OCI-LY1 (cell line): ENCODE results near the gene CGB2.

Source experiments
- H2AFZ ChIP-seq: fragments of 200-600 bp; sonication (generic), shearing (Covaris generic); 2 replicates; pipeline ENCODE4 v1.6.0; 2014; ENCODE audit warnings: antibody characterized with exemption, mild to moderate bottlenecking, low read length
- H3F3A ChIP-seq: fragments of 200-600 bp; sonication (generic), shearing (Covaris generic); 2 replicates; pipeline ENCODE4 v1.6.0; 2014; ENCODE audit warnings: mild to moderate bottlenecking, antibody characterized with exemption, low read length, moderate library complexity; ENCODE audit not compliant: insufficient read depth
- H3K27ac ChIP-seq: fragments of 200-600 bp; sonication (generic); 2 replicates; pipeline ENCODE4 v1.5.1; 2014; ENCODE audit warnings: low read length, mixed run types, mild to moderate bottlenecking, low read depth; ENCODE audit not compliant: poor library complexity, severe bottlenecking
- H3K27me3 ChIP-seq: fragments of 200-600 bp; sonication (generic); 2 replicates; pipeline ENCODE4 v1.6.0; 2014; ENCODE audit warnings: antibody characterized with exemption, mild to moderate bottlenecking, low read length, moderate library complexity; ENCODE audit not compliant: insufficient read depth
- H3K36me3 ChIP-seq: fragments of 200-600 bp; sonication (generic); 2 replicates; pipeline ENCODE4 v1.6.1; 2014; ENCODE audit warnings: mild to moderate bottlenecking, antibody characterized with exemption, low read length, moderate library complexity, mixed read lengths; ENCODE audit not compliant: insufficient read depth
- H3K4me1 ChIP-seq: fragments of 200-600 bp; sonication (generic); 2 replicates; pipeline ENCODE4 v1.5.1; 2014; ENCODE audit warnings: mild to moderate bottlenecking, low read length, moderate library complexity; ENCODE audit not compliant: insufficient read depth, severe bottlenecking
- H3K4me2 ChIP-seq: fragments of 200-600 bp; sonication (generic), shearing (Covaris generic); 2 replicates; pipeline ENCODE4 v1.6.1; 2014; ENCODE audit warnings: low read length
- H3K4me3 ChIP-seq: fragments of 200-600 bp; sonication (generic); 2 replicates; pipeline ENCODE4 v1.5.1; 2014; ENCODE audit warnings: low read length, low read depth, mild to moderate bottlenecking, mixed read lengths; ENCODE audit not compliant: poor library complexity, severe bottlenecking
- H3K79me2 ChIP-seq: fragments of 200-600 bp; shearing (Covaris generic); 2 replicates; pipeline ENCODE4 v1.6.1; 2016; ENCODE audit warnings: mixed run types, low read length, mixed read lengths; ENCODE audit not compliant: insufficient read depth
- H3K9ac ChIP-seq: fragments of 200-600 bp; sonication (generic), shearing (Covaris generic); 2 replicates; pipeline ENCODE4 v1.6.1; 2014; ENCODE audit warnings: mild to moderate bottlenecking, low read length, mixed read lengths
- H3K9me2 ChIP-seq: fragments of 200-600 bp; sonication (generic), shearing (Covaris generic); 2 replicates; pipeline ENCODE4 v1.6.1; 2014; ENCODE audit warnings: low read depth, mild to moderate bottlenecking, low read length, mixed read lengths
- H3K9me3 ChIP-seq: fragments of 200-600 bp; shearing (Covaris generic); 2 replicates; pipeline ENCODE4 v1.6.1; 2014; ENCODE audit warnings: low read length, mixed read lengths
- H4K20me1 ChIP-seq: fragments of 200-600 bp; sonication (generic), shearing (Covaris generic); 2 replicates; pipeline ENCODE4 v1.6.0; 2016; ENCODE audit warnings: mild to moderate bottlenecking, low read length; ENCODE audit not compliant: insufficient read depth
- EZH2 ChIP-seq: fragments of 200-600 bp; sonication (generic), shearing (Covaris generic); IDR thresholded peaks from 2 replicates; pipeline ENCODE4 v1.8.0; 2017; ENCODE audit warnings: borderline replicate concordance, mixed run types, mild to moderate bottlenecking, antibody characterized with exemption, low read length, moderate library complexity, mixed read lengths
- TF ChIP-seq, protein P1 (sequence below): fragments of 200-600 bp; sonication (generic), shearing (Covaris generic); IDR thresholded peaks from 2 replicates; pipeline ENCODE4 v1.5.1; 2017; ENCODE audit warnings: mild to moderate bottlenecking, antibody characterized with exemption, low read length, moderate library complexity, mixed read lengths

The CGB2 gene

DNA sequence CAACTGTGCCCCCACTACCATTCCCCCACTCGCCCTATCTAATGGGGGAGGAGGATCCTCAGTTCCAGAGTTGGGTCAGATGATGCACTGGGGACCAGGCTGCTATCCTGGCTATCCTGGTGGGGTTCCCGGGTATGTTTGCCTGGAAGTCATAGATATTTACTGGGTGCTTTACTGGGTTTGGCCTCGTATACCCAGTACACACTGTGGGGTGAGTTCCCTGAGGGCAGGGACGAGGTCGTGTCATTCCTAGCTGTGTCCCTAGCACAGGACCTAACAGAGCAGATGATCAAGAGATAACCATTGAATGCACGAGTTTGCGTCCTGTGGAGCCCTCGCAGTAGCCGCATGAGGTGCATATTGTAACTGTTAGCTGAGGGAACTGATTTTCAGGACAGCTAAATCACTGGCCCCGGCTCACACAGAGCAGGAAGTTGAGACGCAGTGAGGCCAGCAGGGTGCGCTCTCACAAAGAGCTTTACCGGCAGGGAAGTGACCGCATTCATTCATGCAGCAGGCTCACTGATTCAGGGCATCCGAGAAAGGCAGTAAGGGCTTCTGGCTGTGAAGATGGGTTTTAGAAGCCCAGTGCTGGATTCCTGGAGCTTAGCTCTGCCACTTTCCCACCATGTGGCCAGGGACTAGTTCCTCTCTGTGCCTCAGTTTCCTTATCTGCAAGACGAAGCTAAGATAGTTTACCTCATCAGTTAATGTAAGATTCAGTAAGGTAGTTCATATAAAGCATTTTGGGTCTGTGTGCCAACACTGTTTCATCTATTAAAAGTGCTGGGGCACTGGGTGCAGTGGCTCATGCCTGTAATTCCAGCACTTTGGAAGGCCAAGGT lies 32.0 kb upstream of the CGB2 start:
- H3K9me3 ChIP-seq: no peaks in the 10 kb centered on the region
- no peaks in the 10 kb centered on the region for H3K27me3 ChIP-seq
- peaks cover 44% of the 10 kb centered on the region for H3K36me3 ChIP-seq
- H3K9me2 ChIP-seq: no peaks in the 10 kb centered on the region
- H4K20me1 ChIP-seq: no peaks in the 10 kb centered on the region
- no peaks in the 10 kb centered on the region for H3F3A ChIP-seq
- no peak overlapping the region for H3K27ac ChIP-seq
- no peak overlapping the region for H2AFZ ChIP-seq
- H3K4me3 ChIP-seq: no peak overlapping the region
- no peak overlapping the region for H3K4me2 ChIP-seq
- H3K79me2 ChIP-seq: peaks cover 12% of the 10 kb centered on the region; the same call in 1 of the 2 replicates
- H3K9ac ChIP-seq: no peak overlapping the region
- H3K4me1 ChIP-seq: peaks cover 13% of the 10 kb centered on the region
- TF ChIP-seq, protein P1, sequence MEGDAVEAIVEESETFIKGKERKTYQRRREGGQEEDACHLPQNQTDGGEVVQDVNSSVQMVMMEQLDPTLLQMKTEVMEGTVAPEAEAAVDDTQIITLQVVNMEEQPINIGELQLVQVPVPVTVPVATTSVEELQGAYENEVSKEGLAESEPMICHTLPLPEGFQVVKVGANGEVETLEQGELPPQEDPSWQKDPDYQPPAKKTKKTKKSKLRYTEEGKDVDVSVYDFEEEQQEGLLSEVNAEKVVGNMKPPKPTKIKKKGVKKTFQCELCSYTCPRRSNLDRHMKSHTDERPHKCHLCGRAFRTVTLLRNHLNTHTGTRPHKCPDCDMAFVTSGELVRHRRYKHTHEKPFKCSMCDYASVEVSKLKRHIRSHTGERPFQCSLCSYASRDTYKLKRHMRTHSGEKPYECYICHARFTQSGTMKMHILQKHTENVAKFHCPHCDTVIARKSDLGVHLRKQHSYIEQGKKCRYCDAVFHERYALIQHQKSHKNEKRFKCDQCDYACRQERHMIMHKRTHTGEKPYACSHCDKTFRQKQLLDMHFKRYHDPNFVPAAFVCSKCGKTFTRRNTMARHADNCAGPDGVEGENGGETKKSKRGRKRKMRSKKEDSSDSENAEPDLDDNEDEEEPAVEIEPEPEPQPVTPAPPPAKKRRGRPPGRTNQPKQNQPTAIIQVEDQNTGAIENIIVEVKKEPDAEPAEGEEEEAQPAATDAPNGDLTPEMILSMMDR: peak; percentile 83
- no peak for TF ChIP-seq EZH2

DNA sequence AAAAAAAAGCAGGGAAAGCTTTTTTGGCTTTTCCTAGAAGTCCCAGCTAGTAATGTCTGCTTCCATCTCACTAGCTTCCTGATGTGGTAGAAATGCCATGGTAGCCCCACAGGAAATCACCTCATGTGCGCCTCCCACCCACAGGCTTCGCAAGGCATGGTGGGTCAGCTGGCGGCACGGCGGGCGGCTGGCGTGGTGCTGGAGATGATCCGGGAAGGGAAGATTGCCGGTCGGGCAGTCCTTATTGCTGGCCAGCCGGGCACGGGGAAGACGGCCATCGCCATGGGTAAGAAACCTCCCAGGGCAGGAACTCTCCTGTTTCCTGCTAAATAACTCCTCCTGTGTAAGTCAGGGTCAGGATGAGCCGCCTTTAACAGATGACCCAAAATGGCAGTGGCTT lies 27.6 kb upstream of the CGB2 start:
- Histone ChIP-seq H3K27ac (no peak overlapping the region), H3K4me1 (peaks cover 5% of the 10 kb centered on the region), H3F3A (no peaks in the 10 kb centered on the region), H2AFZ (no peak overlapping the region), H3K36me3 (peaks cover 74% of the 10 kb centered on the region), H3K27me3 (no peaks in the 10 kb centered on the region), H3K9me2 (no peaks in the 10 kb centered on the region), H3K9ac (no peak overlapping the region), H3K4me2 (no peak overlapping the region), H3K9me3 (no peaks in the 10 kb centered on the region), H3K4me3 (no peak overlapping the region), H4K20me1 (no peaks in the 10 kb centered on the region), H3K79me2 (no peaks in the 10 kb centered on the region)
- no peak for TF ChIP-seq EZH2
- TF ChIP-seq, protein P1: no peak

DNA sequence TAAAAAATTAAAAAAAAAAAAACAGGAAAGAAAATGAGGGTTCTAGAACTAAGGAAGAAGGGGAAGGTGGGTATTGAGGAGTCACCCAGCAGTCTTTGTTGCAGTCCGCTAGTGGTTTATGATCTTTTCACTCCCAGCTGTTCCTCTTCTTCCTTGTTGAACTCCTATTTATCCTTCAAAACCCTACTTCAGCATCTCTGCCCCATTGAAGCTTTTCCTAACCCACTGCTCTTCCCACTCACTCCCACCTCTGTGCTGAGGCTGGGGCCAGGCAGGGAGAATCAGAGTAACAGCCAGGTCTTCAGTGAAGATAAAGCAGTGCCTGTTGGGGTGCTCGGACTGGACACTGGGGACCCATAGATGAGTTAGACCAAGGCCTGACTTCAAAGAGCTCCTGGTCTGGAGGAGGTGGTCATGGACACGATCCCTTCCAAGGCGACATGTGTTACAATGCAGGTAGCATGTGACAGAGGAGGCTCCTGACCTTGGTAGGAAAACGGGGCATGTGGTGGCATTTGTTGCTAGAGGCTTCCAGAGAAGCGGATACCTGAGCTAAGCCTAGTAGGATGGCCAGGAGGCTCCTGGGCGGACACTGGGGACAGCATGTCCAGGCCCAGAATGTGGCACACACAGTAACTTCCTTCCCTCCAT lies 26.6 kb upstream of the CGB2 start:
- Histone ChIP-seq H3K4me3 (no peak overlapping the region), H3K9me2 (no peaks in the 10 kb centered on the region), H3K4me2 (no peak overlapping the region), H3K36me3 (peaks cover 75% of the 10 kb centered on the region), H3K27me3 (no peaks in the 10 kb centered on the region), H3K4me1 (no peaks in the 10 kb centered on the region), H3K9ac (no peak overlapping the region), H3K79me2 (no peaks in the 10 kb centered on the region), H3K27ac (no peak overlapping the region), H2AFZ (no peak overlapping the region), H4K20me1 (no peaks in the 10 kb centered on the region), H3F3A (no peaks in the 10 kb centered on the region), H3K9me3 (no peaks in the 10 kb centered on the region)
- TF ChIP-seq EZH2: no peak
- TF ChIP-seq, protein P1: no peak
